ENCODE results near the gene ZBTB11. TPM values are rescaled to one million over a fixed set of nuclear protein-coding genes. Genes with fewer than 3 reads are reported as not detected.
"Not testable (repeated sequence)": the region's sequence is repeated elsewhere in the genome, so short reads cannot be mapped to it uniquely, and the experiment has no call there.

Gene ZBTB11
- total RNA-seq, 1 donor from 2014 or later: 10.3 TPM

DNA sequence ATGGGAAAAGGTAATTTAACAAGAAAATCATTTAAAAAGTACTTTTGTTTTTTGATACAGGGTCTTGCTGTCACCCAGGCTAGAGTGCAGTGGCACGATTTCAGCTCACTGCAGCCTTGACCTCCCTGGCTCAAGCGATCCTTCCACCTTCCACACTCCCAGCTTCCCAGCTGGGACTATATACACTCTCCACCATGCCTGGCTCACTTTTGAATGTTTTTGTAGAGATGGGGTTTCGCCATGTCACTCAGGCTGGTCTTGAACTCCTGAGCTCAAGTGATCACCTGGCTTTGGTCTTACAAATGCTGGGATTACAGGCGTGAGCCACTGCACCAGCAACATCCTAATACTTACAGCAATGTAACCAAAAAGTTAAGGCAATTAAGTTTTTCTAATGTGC is 3.5 kb upstream of the ZBTB11 start:
- DNase-seq: no peak
- no peak overlapping the region for H3K4me3 ChIP-seq
- peaks cover 61% of the 10 kb centered on the region for H3K36me3 ChIP-seq
- H3K27ac ChIP-seq (replicated peaks): no peak overlapping the region
- peaks cover 67% of the 10 kb centered on the region for H3K4me1 ChIP-seq
- TF ChIP-seq, protein P1, sequence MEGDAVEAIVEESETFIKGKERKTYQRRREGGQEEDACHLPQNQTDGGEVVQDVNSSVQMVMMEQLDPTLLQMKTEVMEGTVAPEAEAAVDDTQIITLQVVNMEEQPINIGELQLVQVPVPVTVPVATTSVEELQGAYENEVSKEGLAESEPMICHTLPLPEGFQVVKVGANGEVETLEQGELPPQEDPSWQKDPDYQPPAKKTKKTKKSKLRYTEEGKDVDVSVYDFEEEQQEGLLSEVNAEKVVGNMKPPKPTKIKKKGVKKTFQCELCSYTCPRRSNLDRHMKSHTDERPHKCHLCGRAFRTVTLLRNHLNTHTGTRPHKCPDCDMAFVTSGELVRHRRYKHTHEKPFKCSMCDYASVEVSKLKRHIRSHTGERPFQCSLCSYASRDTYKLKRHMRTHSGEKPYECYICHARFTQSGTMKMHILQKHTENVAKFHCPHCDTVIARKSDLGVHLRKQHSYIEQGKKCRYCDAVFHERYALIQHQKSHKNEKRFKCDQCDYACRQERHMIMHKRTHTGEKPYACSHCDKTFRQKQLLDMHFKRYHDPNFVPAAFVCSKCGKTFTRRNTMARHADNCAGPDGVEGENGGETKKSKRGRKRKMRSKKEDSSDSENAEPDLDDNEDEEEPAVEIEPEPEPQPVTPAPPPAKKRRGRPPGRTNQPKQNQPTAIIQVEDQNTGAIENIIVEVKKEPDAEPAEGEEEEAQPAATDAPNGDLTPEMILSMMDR (IDR thresholded peaks at IDR 0.05; ENCODE audit: borderline replicate concordance): no peak
- no peaks in the 10 kb centered on the region for H3K9me3 ChIP-seq (replicated peaks)
- intact Hi-C loops (cut with micrococcal nuclease): no loop called here
- H3K27me3 ChIP-seq (ENCODE audit: low read depth): no peaks in the 10 kb centered on the region

DNA sequence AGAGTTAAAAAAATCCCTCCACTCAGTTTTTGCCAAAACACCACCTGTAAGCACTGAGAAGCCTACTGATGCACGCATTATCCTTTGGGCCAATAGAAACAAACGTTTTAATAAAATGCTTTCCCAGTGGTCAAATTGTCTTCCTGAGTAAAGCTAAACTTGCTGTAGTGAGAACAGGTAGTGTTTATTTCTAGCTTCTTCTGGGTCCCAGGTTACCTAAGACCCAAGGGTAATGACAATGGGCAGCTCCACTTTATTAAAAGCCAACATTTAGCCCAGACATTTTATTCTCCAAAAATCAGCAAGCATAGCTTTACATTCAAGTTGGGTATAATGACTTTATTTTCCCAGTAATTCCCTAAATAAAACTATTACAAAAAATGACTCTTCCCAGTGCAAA is 1.9 kb upstream of the ZBTB11 start:
- H3K27ac ChIP-seq (replicated peaks); intact Hi-C loops (cut with micrococcal nuclease); H3K27me3 ChIP-seq (ENCODE audit: low read depth); H3K9me3 ChIP-seq (replicated peaks); DNase-seq; H3K4me3 ChIP-seq: not testable (repeated sequence)
- peaks cover 45% of the 10 kb centered on the region for H3K36me3 ChIP-seq
- peaks cover 65% of the 10 kb centered on the region for H3K4me1 ChIP-seq

DNA sequence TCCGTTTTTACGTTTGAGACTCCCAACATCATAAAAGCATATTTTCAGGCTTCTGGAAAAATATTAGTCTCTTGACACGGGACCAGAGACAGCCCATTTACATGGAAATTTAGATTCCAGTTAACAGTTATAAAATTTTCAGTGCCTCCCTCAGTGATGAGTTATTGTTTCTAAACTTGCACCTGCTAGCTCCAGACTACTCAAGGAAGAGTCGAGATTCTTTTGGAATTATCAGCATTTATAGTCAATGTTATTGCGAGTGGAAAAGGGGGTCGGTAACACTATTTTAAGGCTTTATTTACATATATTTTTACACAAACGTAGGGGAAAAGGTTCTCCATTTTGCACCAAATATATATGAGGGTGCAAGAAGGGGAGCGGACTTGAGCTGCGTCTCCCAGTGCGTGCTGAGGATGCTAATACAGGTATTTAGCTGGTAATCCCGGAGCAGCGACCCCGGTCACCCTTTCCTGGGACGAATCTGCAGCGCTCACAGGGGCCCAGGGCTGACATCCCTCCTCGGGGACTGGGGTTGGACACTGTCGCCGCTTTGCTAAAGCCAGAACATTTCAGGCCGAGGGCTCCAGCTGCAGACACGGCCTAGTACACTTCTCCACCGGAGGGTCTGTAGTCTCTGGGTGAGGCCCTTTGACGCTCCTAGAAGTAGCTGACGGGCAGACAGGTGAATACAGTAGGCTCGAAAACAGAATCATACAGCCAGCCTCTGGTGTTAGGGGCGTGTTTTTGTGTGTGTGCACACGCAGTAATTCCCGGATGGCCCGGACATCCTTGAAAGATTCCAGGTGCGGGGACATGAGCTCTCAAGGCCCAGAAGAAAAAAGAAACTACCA is 729 bp upstream of the ZBTB11 start:
- Histone ChIP-seq H3K27ac (replicated peaks) (peak overlapping the region; percentile 99), H3K4me1 (peaks cover 60% of the 10 kb centered on the region), H3K9me3 (replicated peaks) (no peaks in the 10 kb centered on the region), H3K36me3 (peaks cover 33% of the 10 kb centered on the region), H3K27me3 (ENCODE audit: low read depth) (no peaks in the 10 kb centered on the region), H3K4me3 (peak overlapping the region; percentile 93)
- TF ChIP-seq, protein P1 (IDR thresholded peaks at IDR 0.05; ENCODE audit: borderline replicate concordance): no peak
- intact Hi-C loops (cut with micrococcal nuclease): no loop called here
- DNase-seq: no peak

DNA sequence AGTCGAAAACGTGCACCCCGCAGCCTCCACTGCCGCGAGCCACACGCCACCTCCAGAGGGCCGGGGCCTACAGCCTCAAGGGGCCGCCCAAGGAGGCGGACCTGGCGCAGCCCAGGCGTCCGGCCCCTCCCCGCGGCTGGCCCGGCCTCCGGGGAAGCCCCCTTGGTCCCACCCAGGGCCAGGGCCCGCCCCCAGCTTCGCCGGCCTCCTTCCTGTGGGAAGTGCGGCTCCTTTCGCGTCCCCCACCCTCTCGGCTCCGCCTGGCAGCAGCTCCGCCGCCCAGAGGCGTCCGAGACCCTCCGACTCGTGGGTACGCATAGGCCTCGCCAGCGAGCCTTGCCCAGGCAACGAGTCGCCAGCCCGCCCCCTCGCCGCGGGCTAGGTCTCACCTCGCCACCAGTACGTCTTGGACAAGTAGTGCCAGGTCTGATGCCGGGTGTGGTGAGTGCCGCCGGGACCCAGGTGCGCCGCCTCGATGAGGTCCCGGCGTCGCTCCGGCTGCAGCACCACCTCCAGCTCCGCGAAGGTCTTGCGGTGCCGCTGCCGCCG is 642 bp downstream of the ZBTB11 start:
- Histone ChIP-seq H3K9me3 (replicated peaks) (no peaks in the 10 kb centered on the region), H3K4me1 (peaks cover 48% of the 10 kb centered on the region), H3K27ac (replicated peaks) (peak overlapping the region; percentile 99), H3K4me3 (peak overlapping the region; percentile 93), H3K36me3 (peaks cover 25% of the 10 kb centered on the region), H3K27me3 (ENCODE audit: low read depth) (no peaks in the 10 kb centered on the region)
- intact Hi-C loops (cut with micrococcal nuclease): no loop called here
- TF ChIP-seq, protein P1 (IDR thresholded peaks at IDR 0.05; ENCODE audit: borderline replicate concordance): peak; percentile 26
- peak; percentile 95 for DNase-seq

DNA sequence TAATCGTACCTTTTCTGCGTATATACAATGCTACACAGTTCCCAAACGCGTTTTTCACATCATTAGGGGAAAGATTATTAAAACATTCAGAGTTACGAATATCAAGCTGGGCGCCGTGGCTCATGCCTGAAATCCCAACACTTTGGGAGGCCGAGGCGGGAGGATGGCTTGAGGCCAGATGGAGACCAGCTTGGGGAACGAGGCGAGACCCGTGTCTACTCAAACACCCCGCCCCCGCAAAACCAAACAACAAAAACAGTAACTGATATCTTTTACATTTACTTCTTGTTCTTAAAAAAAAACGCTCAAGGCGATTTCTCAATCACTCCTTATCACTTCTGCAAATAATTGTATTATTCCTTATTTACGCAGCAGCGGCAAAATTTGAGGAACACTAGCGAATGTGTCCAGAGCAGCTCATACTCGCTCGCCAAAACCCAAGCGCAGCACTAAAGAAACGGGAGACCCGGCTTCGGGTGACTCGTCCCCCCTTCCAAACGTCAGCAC is 1.2 kb downstream of the ZBTB11 start:
- DNase-seq: no peak
- intact Hi-C loops (cut with micrococcal nuclease): no loop called here

More for the DNA sequence above, 1.2 kb downstream of the ZBTB11 start:
- TF ChIP-seq, protein P1 (IDR thresholded peaks at IDR 0.05; ENCODE audit: borderline replicate concordance): no peak
- Histone ChIP-seq H3K4me3 (peak overlapping the region; percentile 93), H3K27me3 (ENCODE audit: low read depth) (no peaks in the 10 kb centered on the region), H3K36me3 (peaks cover 25% of the 10 kb centered on the region), H3K4me1 (peaks cover 46% of the 10 kb centered on the region), H3K27ac (replicated peaks) (peak overlapping the region; percentile 99), H3K9me3 (replicated peaks) (no peaks in the 10 kb centered on the region)
